ENCODE results near the gene DOCK9.

- TF ChIP-seq, protein P1, sequence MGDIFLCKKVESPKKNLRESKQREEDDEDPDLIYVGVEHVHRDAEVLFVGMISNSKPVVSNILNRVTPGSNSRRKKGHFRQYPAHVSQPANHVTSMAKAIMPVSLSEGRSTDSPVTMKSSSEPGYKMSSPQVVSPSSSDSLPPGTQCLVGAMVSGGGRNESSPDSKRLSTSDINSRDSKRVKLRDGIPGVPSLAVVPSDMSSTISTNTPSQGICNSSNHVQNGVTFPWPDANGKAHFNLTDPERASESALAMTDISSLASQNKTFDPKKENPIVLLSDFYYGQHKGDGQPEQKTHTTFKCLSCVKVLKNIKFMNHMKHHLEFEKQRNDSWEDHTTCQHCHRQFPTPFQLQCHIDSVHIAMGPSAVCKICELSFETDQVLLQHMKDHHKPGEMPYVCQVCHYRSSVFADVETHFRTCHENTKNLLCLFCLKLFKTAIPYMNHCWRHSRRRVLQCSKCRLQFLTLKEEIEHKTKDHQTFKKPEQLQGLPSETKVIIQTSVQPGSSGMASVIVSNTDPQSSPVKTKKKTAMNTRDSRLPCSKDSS (IDR thresholded peaks at IDR 0.05; ENCODE audit: low read depth, partially characterized antibody), result no peak
- TF ChIP-seq BACH1 (tag; IDR thresholded peaks at IDR 0.05) (no peak), TEAD4 (IDR thresholded peaks at IDR 0.05; ENCODE audit: low read length) (no peak), TEAD4 (CRISPR knock-in tag; IDR thresholded peaks at IDR 0.05; ENCODE audit: borderline replicate concordance) (no peak), CCAR2 (IDR thresholded peaks at IDR 0.05; ENCODE audit: low read depth, low read length) (no peak), CREM (IDR thresholded peaks at IDR 0.05; ENCODE audit: low read depth) (no peak), FOXA3 (CRISPR knock-in tag; conservative IDR thresholded peaks at IDR 0.05 in 1 of 2, IDR thresholded peaks at IDR 0.05 in 1 of 2) (no peak), ZNF165 (CRISPR knock-in tag; IDR thresholded peaks at IDR 0.05; ENCODE audit: borderline replicate concordance) (no peak), HMGN3 (IDR thresholded peaks at IDR 0.05; ENCODE audit: borderline replicate concordance, extremely low read depth, insufficient read length, low read depth, low read length) (no peak), POLR2A (conservative IDR thresholded peaks at IDR 0.05) (no peak), MECOM (CRISPR knock-in tag; IDR thresholded peaks at IDR 0.05) (no peak)
- TF ChIP-seq, protein P2, sequence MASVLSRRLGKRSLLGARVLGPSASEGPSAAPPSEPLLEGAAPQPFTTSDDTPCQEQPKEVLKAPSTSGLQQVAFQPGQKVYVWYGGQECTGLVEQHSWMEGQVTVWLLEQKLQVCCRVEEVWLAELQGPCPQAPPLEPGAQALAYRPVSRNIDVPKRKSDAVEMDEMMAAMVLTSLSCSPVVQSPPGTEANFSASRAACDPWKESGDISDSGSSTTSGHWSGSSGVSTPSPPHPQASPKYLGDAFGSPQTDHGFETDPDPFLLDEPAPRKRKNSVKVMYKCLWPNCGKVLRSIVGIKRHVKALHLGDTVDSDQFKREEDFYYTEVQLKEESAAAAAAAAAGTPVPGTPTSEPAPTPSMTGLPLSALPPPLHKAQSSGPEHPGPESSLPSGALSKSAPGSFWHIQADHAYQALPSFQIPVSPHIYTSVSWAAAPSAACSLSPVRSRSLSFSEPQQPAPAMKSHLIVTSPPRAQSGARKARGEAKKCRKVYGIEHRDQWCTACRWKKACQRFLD (CRISPR knock-in tag; IDR thresholded peaks at IDR 0.05), result no peak
- TF ChIP-seq, protein P3, sequence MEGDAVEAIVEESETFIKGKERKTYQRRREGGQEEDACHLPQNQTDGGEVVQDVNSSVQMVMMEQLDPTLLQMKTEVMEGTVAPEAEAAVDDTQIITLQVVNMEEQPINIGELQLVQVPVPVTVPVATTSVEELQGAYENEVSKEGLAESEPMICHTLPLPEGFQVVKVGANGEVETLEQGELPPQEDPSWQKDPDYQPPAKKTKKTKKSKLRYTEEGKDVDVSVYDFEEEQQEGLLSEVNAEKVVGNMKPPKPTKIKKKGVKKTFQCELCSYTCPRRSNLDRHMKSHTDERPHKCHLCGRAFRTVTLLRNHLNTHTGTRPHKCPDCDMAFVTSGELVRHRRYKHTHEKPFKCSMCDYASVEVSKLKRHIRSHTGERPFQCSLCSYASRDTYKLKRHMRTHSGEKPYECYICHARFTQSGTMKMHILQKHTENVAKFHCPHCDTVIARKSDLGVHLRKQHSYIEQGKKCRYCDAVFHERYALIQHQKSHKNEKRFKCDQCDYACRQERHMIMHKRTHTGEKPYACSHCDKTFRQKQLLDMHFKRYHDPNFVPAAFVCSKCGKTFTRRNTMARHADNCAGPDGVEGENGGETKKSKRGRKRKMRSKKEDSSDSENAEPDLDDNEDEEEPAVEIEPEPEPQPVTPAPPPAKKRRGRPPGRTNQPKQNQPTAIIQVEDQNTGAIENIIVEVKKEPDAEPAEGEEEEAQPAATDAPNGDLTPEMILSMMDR (IDR thresholded peaks at IDR 0.05 in 2 of 3, conservative IDR thresholded peaks at IDR 0.05 in 1 of 3; ENCODE audit: insufficient read depth in 2 of 3, low read depth in 1 of 3, low read length in 3 of 3), result no peak
These were observed 154.4 kb downstream of the DOCK9 start for GRCh38 chr13:98823442-98823841.

Measured in K562 (cell line).